Hepatocyte (in vitro differentiated cells): Measurements from ENCODE around the gene DOK5.

Experiments used
- EZH2 ChIP-seq: fragments of 200-600 bp; sonication (generic); IDR thresholded peaks from 2 replicates; pipeline ENCODE4 v1.6.1; 2016; ENCODE audit warnings: antibody characterized with exemption, mild to moderate bottlenecking, borderline replicate concordance
- TF ChIP-seq, protein P1 (sequence below): fragments of 200-600 bp; sonication (generic); IDR thresholded peaks from 2 replicates; pipeline ENCODE4 v1.5.1; 2016; ENCODE audit warnings: antibody characterized with exemption, mild to moderate bottlenecking; ENCODE audit not compliant: poor library complexity

DNA sequence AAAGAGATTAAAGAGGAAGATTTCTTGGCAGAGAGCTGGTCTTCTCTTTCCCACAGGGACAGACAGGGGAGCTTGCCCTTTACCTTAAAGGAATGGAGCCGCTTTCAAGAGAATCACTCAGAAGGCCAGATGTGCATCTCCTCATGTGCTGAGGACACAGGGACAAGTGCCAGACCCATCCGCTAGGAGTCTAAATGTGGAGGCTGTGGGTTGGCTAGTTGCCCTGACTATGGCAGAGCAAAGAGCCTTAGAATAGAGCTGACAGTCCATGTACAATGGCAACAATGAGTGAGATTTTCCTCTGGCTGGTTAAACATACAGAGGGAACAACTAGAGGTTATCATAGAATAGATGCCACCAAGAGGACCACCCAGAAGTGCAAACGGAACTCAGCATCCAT is 7.3 kb upstream of the DOK5 start:
- TF ChIP-seq, protein P1, sequence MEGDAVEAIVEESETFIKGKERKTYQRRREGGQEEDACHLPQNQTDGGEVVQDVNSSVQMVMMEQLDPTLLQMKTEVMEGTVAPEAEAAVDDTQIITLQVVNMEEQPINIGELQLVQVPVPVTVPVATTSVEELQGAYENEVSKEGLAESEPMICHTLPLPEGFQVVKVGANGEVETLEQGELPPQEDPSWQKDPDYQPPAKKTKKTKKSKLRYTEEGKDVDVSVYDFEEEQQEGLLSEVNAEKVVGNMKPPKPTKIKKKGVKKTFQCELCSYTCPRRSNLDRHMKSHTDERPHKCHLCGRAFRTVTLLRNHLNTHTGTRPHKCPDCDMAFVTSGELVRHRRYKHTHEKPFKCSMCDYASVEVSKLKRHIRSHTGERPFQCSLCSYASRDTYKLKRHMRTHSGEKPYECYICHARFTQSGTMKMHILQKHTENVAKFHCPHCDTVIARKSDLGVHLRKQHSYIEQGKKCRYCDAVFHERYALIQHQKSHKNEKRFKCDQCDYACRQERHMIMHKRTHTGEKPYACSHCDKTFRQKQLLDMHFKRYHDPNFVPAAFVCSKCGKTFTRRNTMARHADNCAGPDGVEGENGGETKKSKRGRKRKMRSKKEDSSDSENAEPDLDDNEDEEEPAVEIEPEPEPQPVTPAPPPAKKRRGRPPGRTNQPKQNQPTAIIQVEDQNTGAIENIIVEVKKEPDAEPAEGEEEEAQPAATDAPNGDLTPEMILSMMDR, result no peak
- TF ChIP-seq EZH2, result no peak
